Uterus (tissue), 4 donors: ENCODE measurements around the gene EEF1AKMT4. TPM values are rescaled to one million over a fixed set of nuclear protein-coding genes. Genes with fewer than 3 reads are reported as not detected.
A peak's percentile ranks its signal among the peaks of the same experiment; 100 is the strongest.

Source experiments
- DNase-seq, 2 donors: peaks; one replicate each; pipeline ENCODE4 v3.0.0-alpha.2; 2019 to 2020
- H3K27ac ChIP-seq, 2 donors: fragments of 200-600 bp; sonication (generic); 1 replicate in 1 of 2; 2 replicates in 1 of 2; pipeline ENCODE4 v1.5.1; 2016 to 2018
- H3K27me3 ChIP-seq, 2 donors: fragments of 200-600 bp; sonication (generic); one replicate each; pipeline ENCODE4 v1.5.1; 2018 to 2019; ENCODE audit warnings: control low read depth in 1 of 2
- H3K36me3 ChIP-seq, 2 donors: fragments of 200-600 bp; sonication (generic); one replicate each; pipeline ENCODE4 v1.5.1; 2019; ENCODE audit warnings: control low read depth in 1 of 2
- H3K4me1 ChIP-seq, 2 donors: fragments of 200-600 bp; sonication (generic); one replicate each; pipeline ENCODE4 v1.5.1; 2018 to 2019; ENCODE audit warnings: control low read depth in 1 of 2
- H3K4me3 ChIP-seq, 2 donors: fragments of 200-600 bp; sonication (generic); 1 replicate in 1 of 2; 2 replicates in 1 of 2; pipeline ENCODE4 v1.5.1; 2018 to 2019; ENCODE audit warnings: mild to moderate bottlenecking in 1 of 2
- H3K9me3 ChIP-seq, 2 donors: fragments of 200-600 bp; sonication (generic); one replicate each; pipeline ENCODE4 v1.5.1; 2019; ENCODE audit warnings: control low read depth in 1 of 2
- POLR2A ChIP-seq, 2 donors: fragments of 450-650 bp; IDR thresholded peaks; one replicate each; pipeline ENCODE4 v1.6.1; 2016; ENCODE audit warnings: antibody characterized with exemption in 2 of 2, mild to moderate bottlenecking in 1 of 2, moderate library complexity in 1 of 2
- intact Hi-C: fragments of 100-400 bp; cut with DNase I; formaldehyde crosslinking; loops from one replicate; pipeline ENCODE4 v1.15.1; 2023; ENCODE audit warnings: low total_unique reads
- total RNA-seq, 4 donors: library from RNA; depleted of rRNA in 3 of 4; stranded (reverse); fragments of >200 nt in 3 of 4; gene quantifications; one replicate each; pipeline versions ENCODE4 v1.1.0 to v1.2.4, GENCODE V29; 2014 to 2023
- TF ChIP-seq, protein P1 (sequence below), 4 experiments: fragments of 200-600 bp in 2 of 4; fragments of 450-650 bp in 2 of 4; sonication (generic) in 2 of 4; IDR thresholded peaks; one replicate each; pipeline ENCODE4 v1.5.1; 2016 to 2019; ENCODE audit warnings: antibody characterized with exemption in 4 of 4, mild to moderate bottlenecking in 2 of 4, moderate library complexity in 1 of 4
- donor health status: DM: yes; HTN: yes; CAD: no.

Gene EEF1AKMT4
- total RNA-seq, 4 donors from 2014 or later: 0.51 to 4.7 (median 2.2) TPM

GRCh38 chr3:184259878-184260723, 10.6 kb downstream of the EEF1AKMT4 start:
- intact Hi-C loops: no loop called here
- H3K4me3 ChIP-seq: no peak overlapping the region
- no peaks in the 10 kb centered on the region for H3K36me3 ChIP-seq
- peak in 1 of 2 donors; percentile 26 for DNase-seq
- peaks cover 0 to 24% of the 10 kb centered on the region in 2 donors for H3K4me1 ChIP-seq
- TF ChIP-seq, protein P1, sequence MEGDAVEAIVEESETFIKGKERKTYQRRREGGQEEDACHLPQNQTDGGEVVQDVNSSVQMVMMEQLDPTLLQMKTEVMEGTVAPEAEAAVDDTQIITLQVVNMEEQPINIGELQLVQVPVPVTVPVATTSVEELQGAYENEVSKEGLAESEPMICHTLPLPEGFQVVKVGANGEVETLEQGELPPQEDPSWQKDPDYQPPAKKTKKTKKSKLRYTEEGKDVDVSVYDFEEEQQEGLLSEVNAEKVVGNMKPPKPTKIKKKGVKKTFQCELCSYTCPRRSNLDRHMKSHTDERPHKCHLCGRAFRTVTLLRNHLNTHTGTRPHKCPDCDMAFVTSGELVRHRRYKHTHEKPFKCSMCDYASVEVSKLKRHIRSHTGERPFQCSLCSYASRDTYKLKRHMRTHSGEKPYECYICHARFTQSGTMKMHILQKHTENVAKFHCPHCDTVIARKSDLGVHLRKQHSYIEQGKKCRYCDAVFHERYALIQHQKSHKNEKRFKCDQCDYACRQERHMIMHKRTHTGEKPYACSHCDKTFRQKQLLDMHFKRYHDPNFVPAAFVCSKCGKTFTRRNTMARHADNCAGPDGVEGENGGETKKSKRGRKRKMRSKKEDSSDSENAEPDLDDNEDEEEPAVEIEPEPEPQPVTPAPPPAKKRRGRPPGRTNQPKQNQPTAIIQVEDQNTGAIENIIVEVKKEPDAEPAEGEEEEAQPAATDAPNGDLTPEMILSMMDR (IDR thresholded peaks at IDR 0.05): no peak
- no peak for TF ChIP-seq POLR2A (IDR thresholded peaks at IDR 0.05)
- peaks cover 27% of the 10 kb centered on the region in 2 donors for H3K27me3 ChIP-seq
- H3K27ac ChIP-seq: no peak overlapping the region
- no peaks in the 10 kb centered on the region for H3K9me3 ChIP-seq

DNA sequence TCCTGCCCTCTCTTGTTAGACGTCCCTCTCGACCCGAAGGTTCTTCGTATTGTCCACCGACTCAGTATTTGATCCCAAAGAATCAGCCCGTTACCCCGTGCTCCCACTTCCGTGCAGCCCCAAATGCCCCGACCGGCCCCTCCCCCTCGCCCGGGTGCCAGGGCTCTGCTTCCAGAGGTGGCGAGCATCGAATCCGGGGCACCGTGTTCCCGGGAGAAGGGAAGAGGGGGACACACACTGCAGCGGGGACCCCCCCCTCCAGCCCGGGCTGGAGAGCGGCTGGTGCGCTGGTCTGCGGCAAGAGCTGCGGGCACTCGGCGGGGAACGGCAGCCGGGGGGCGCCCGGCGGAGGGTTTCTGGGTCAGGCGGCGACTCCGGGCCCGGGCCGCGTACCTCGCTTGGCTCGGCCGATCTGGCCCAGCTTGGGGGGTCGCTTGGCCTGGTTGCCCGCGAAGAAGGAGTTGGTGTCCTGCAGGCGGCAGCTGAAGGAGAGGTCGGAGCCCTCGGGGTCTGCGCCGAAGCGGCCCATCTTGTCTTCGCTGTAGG, 11.3 kb downstream of the EEF1AKMT4 start:
- Histone ChIP-seq H3K27me3 (peaks cover 27% of the 10 kb centered on the region in 2 donors), H3K4me3 (peak overlapping the region in 1 of 2 donors; percentile 20)

DNA sequence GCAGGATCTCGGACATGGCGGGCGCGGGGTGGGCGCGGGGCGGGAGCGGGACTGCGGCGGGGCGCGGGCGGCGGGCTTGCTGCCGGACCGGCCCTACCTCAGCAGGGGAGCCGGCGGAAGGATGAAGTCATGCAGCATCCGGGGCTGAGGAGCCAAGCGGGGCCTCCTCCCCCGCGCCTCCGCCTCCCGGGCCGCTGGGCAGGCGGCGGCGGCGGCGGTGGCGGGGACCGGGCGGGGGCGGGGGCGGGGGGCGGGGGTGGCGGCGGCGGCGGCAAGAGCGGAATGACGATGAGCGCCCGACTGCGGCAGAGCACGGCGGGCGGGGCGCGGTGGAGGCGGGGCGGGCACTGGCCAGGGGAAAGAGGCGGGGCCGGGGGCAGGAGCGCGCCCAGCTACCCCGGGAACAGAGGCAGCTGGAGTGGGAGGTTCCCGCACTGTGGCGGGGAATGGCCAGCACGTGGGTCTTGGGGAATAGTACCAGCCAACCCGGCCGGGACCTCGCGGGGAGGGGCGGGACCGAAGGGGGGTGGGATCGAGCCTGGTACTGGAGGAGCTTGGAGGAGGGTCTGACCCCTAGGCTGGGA, 11.9 kb downstream of the EEF1AKMT4 start, which contains the start of gene CAMK2N2:
Gene CAMK2N2 (minus strand): TSS at position 284 of the 584 bp plus-strand sequence. CDS start 268 bp downstream, at position 16.
- H3K27ac ChIP-seq: no peak within 1 kb of the TSS
- H3K27me3 ChIP-seq: peaks cover 27% of the 10 kb centered on the region in 2 donors
- intact Hi-C loops: no loop called here
- no peaks in the 10 kb centered on the region for H3K9me3 ChIP-seq
- H3K4me1 ChIP-seq: peaks cover 0 to 24% of the 10 kb centered on the region in 2 donors
- H3K36me3 ChIP-seq: no peaks in the 10 kb centered on the region
- TF ChIP-seq POLR2A (IDR thresholded peaks at IDR 0.05): no peak
- TF ChIP-seq, protein P1 (IDR thresholded peaks at IDR 0.05): no peak
- H3K4me3 ChIP-seq: peak within 1 kb of the TSS; percentile 20 to 24
- DNase-seq: no peak

More for the DNA sequence above, 11.3 kb downstream of the EEF1AKMT4 start:
- no peak for DNase-seq
- no peak overlapping the region for H3K27ac ChIP-seq
- TF ChIP-seq, protein P1 (IDR thresholded peaks at IDR 0.05): no peak
- TF ChIP-seq POLR2A (IDR thresholded peaks at IDR 0.05): no peak
- intact Hi-C loops: no loop called here
- no peaks in the 10 kb centered on the region for H3K36me3 ChIP-seq
- peaks cover 0 to 24% of the 10 kb centered on the region in 2 donors for H3K4me1 ChIP-seq
- no peaks in the 10 kb centered on the region for H3K9me3 ChIP-seq

DNA sequence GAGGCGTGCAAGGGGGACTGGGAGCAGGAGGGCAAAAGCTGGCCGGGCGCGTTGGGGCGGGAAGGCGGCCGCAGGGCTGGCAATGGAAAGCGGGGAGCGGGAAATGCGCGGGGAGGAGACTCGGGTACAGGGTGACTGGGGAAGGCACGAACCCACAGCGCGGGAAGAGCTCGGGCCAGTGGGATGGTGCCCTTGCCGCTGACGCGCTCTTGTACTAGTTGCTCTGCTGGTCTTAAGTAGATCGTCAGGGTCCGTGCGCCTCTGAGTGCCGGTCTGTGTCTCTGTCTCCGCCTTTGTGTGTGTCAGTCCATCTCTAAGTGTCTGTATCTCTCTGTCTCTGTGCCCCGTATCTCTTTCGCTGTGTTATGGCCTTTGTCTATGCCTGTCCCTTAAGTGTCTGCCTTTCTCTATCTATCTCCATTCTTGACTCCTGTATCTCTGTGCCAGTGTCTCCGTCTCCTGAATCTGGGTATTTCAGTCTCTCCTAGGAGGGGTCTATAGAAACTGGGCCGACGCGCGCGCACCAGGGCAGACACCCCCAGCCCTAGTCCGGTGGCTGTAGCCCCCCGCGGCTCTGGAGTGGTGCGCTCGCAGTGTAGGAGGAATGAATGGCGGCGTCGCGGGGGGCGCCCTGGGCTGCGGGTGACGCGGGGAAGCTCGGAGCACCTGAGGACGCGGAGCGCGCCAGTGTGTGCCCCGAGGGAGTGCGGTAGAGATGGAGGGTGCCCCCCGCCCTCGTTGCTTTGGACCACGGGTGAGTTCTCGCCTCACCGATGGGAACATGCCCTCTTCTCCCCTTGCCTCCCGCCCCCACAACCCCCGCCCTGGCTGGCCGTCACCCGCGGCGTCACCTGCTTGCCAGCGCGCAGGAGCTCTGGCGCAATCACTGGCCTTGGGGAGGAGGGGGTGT, 12.6 kb downstream of the EEF1AKMT4 start:
- Histone ChIP-seq H3K4me3 (peak overlapping the region; percentile 20 to 24), H3K9me3 (no peaks in the 10 kb centered on the region), H3K4me1 (peaks cover 0 to 24% of the 10 kb centered on the region in 2 donors), H3K36me3 (no peaks in the 10 kb centered on the region), H3K27me3 (peaks cover 27% of the 10 kb centered on the region in 2 donors), H3K27ac (no peak overlapping the region)
- no peak for TF ChIP-seq POLR2A (IDR thresholded peaks at IDR 0.05)
- TF ChIP-seq, protein P1 (IDR thresholded peaks at IDR 0.05): no peak
- no peak for DNase-seq
- intact Hi-C loops: no loop called here
